ENCODE results near the gene PGA4.
"Not testable (repeated sequence)": the region's sequence is repeated elsewhere in the genome, so short reads cannot be mapped to it uniquely, and the experiment has no call there.

PGA4 gene

GRCh38 chr11:61174273-61174672 is 47.9 kb upstream of the PGA4 start:
- ATAC-seq: no peak
- TF ChIP-seq ZNF8 (CRISPR knock-in tag; IDR thresholded peaks at IDR 0.05) (no peak), ZNF70 (CRISPR knock-in tag; IDR thresholded peaks at IDR 0.05) (no peak), TCF4 (CRISPR knock-in tag; IDR thresholded peaks at IDR 0.05; ENCODE audit: borderline replicate concordance) (no peak), TOX (CRISPR knock-in tag; IDR thresholded peaks at IDR 0.05; ENCODE audit: borderline replicate concordance) (no peak), BACH2 (CRISPR knock-in tag; IDR thresholded peaks at IDR 0.05; ENCODE audit: borderline replicate concordance) (no peak)

- TF ChIP-seq CSRNP3 (CRISPR knock-in tag; IDR thresholded peaks at IDR 0.05) (no peak), PPARA (CRISPR knock-in tag; IDR thresholded peaks at IDR 0.05; ENCODE audit: borderline replicate concordance) (no peak), RARB (CRISPR knock-in tag; IDR thresholded peaks at IDR 0.05) (no peak), ZNF70 (CRISPR knock-in tag; IDR thresholded peaks at IDR 0.05) (no peak), GLIS3 (CRISPR knock-in tag; IDR thresholded peaks at IDR 0.05) (no peak), POU6F1 (CRISPR knock-in tag; IDR thresholded peaks at IDR 0.05; ENCODE audit: borderline replicate concordance, low read depth) (no peak), ARNTL (CRISPR knock-in tag; IDR thresholded peaks at IDR 0.05; ENCODE audit: borderline replicate concordance, low read depth) (no peak), ISL1 (CRISPR knock-in tag; IDR thresholded peaks at IDR 0.05) (no peak), ZNF565 (CRISPR knock-in tag; conservative IDR thresholded peaks at IDR 0.05; ENCODE audit: low read depth) (no peak), ESRRG (CRISPR knock-in tag; IDR thresholded peaks at IDR 0.05) (no peak)
- ATAC-seq: no peak
Observed at GRCh38 chr11:61174949-61175348, 47.2 kb upstream of the PGA4 start.

- ATAC-seq: no peak
- TF ChIP-seq TOX (CRISPR knock-in tag; IDR thresholded peaks at IDR 0.05; ENCODE audit: borderline replicate concordance) (no peak), PATZ1 (CRISPR knock-in tag; IDR thresholded peaks at IDR 0.05; ENCODE audit: borderline replicate concordance) (no peak), ZFP30 (CRISPR knock-in tag; IDR thresholded peaks at IDR 0.05) (no peak), TCF4 (CRISPR knock-in tag; IDR thresholded peaks at IDR 0.05; ENCODE audit: borderline replicate concordance) (no peak), RARB (CRISPR knock-in tag; IDR thresholded peaks at IDR 0.05) (no peak), CSRNP3 (CRISPR knock-in tag; IDR thresholded peaks at IDR 0.05) (no peak), POU6F1 (CRISPR knock-in tag; IDR thresholded peaks at IDR 0.05; ENCODE audit: borderline replicate concordance, low read depth) (no peak), SNAI2 (CRISPR knock-in tag; IDR thresholded peaks at IDR 0.05) (no peak), ZC3H10 (CRISPR knock-in tag; IDR thresholded peaks at IDR 0.05) (no peak), ZNF8 (CRISPR knock-in tag; IDR thresholded peaks at IDR 0.05) (no peak), PPARA (CRISPR knock-in tag; IDR thresholded peaks at IDR 0.05; ENCODE audit: borderline replicate concordance) (no peak), OSR1 (CRISPR knock-in tag; IDR thresholded peaks at IDR 0.05) (no peak), TSHZ2 (CRISPR knock-in tag; IDR thresholded peaks at IDR 0.05) (no peak), CSDC2 (CRISPR knock-in tag; IDR thresholded peaks at IDR 0.05) (no peak), GLIS3 (CRISPR knock-in tag; IDR thresholded peaks at IDR 0.05) (no peak), BACH2 (CRISPR knock-in tag; IDR thresholded peaks at IDR 0.05; ENCODE audit: borderline replicate concordance) (no peak)
Observed at GRCh38 chr11:61176446-61176845, 45.7 kb upstream of the PGA4 start.

- not testable (repeated sequence) for ATAC-seq
Observed at GRCh38 chr11:61180205-61180604, 41.9 kb upstream of the PGA4 start.
